Esophagus mucosa (tissue), 1 donor: Measurements from ENCODE around the gene SLC25A33. TPM values are rescaled to one million over a fixed set of nuclear protein-coding genes. Genes with fewer than 3 reads are reported as not detected.
"Not testable (repeated sequence)": the region's sequence is repeated elsewhere in the genome, so short reads cannot be mapped to it uniquely, and the experiment has no call there.

ENCODE experiments used
- ATAC-seq: fragments of 200-7000 bp; cut with Tn5 transposase; one replicate; pipeline ENCODE4 v1.9.1; 2020
- total RNA-seq: library from RNA; stranded (reverse); gene quantifications from one replicate; pipeline ENCODE4 v1.2.4, GENCODE V29; 2023
- donor health status: DM: yes; HTN: yes; CAD: no.

Gene SLC25A33
- total RNA-seq, 1 donor from 2014 or later, result 3.6 TPM

DNA sequence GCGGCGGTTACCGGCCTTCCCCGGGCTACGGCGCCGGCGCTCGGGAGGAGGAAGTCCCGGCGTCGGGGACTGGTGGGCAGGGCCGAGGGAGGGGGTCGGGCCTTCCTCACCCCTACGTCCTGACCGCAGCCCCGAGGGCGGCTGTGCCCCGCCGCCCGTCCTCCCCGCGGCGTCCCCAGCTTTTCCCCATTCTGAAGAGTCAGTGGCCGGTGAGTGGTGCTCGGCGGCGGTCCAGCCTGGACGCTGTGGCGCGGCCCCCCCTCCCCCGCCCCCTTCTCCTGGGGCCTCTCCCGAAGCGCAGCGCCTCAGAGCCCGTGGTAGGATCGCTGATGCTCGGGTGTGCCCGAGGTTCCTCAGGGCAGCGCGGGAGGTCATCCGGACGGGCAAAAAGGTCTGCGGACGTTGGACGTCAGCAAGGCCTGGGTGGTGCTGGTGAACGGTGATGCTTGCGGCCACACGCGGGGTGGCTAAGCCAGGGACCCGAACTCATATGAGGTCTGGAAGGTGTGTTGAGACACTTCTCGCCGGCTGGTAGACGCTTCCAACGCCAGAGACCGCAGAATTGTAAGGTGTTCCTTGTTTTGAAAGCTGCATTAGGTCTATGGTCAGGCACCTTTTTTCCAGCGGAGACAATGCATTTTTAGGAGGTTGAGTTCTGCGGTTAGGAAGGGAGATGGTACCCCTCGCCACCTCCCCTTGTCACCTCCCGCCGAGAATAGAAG is 725 bp downstream of the SLC25A33 start:
- peak; percentile 27 for ATAC-seq

DNA sequence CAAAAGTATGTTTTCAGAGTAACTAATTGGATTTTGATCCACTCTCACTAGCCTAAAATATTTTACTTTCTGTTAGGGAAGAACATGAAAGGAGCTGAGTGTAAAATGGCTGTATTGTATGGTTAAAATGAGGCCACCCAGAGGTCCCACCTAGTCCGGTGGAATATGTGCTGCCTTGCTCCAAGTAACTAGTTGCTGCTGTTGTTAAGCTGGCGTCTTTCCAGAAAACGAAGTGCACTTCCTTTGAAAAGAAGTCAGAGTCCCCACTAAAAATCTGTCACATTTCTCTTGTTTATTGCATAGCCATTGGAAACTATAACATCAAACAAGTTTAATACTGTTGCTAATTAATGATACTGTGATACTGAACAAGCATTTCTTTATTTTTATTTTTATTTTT is 3.2 kb downstream of the SLC25A33 start:
- ATAC-seq, result no peak

DNA sequence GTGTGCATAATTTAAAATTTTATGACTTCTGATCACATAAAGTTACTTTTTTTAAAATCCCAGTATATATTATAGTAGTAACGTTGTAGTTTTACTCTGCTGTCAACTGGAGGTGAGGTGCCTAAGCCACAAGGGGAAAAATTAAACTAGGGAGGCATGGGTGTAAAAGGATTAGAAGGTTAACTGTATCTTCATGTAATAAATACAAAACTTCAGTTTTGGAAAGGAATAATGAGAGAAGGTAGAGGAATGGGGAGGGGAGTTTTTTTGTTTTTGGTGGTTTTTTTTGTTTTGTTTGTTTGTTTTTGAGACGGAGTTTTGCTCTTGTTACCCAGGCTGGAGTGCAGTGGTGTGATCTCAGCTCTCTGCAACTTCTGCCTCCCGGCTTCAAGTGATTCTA is 5.7 kb downstream of the SLC25A33 start:
- ATAC-seq, result no peak

DNA sequence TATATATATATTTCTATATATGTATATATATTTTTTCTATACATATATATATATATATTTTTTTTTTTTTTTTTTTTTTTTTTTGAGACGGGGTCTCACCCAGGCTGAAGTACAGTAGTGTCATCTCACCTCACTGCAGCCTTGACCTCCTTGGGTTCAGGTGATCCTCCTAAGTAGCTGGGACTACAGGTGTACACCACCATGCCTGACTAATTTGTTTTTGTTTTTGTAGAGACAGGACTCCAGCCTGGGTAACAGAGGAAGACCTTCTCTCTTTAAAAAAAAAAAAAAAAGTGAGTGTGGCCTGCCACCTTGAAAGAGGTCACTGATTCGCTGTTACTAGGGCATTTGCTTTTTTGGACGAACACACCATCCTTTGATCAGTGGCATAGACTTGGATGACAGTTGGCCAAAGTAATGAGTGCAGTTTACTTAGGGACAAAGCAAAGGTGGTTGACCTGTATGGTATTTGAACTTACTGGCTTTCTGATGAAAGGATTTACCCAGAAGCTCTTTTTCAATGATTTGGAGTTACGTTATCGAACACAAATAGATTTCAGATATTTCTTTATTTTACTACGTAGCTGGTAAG is 10.8 kb downstream of the SLC25A33 start:
- no peak for ATAC-seq

DNA sequence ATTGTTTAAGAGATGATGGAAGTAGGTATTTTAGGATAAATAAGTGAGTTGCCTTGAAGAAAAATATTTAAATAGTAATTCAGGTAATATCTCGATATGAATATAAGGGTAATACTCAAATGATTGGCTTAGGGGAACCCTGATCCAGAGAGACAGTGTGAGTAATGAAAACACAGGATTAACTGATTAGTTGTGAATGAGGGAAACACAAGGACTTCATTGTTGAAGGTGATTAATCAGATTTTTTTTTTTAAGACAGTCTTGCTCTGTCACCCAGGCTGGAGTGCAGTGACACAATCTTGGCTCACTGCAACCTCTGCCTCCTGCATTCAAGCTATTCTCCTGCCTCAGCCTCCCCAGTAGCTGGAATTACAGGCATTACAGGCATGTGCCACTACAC is 12.7 kb downstream of the SLC25A33 start:
- peak; percentile 76 for ATAC-seq

DNA sequence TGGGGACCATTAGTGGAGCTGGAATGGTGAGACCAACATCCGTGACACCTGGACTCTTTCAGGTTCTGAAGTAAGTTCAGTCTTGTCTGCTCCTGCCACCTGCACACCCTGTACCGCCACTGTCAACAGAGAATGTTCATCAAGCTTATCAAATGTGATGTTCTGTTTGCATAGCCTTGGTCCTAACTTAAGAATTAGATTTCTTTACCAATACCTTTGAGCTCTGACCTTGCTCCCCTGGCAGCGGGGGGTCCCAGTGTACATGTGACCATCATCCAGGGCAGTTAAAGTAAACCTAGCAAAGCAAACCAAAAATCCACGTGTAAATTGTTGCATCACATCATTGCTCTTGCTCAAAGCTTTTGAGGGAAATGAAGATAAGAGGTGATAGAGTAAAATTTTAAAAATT is 14.5 kb downstream of the SLC25A33 start:
- ATAC-seq, result no peak

DNA sequence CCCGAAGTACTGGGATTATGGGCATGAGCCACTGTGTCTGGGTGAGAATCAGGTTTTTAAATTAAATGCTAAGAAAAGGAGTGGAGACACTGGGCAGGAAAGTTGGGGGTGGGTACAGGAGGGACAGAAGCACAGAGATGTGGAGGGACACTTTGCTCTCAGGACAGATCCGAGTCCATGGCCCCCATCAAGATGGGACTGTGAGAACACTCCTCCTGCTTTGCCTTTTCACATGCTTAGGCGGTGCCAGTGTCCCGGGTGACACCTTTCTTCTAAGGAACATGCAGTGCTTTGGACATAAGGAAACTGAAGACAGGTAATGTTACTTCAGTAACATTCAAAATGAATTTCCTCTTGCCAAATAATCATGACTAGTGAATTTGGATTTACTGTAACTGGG is 16.7 kb downstream of the SLC25A33 start:
- ATAC-seq, result peak; percentile 54

DNA sequence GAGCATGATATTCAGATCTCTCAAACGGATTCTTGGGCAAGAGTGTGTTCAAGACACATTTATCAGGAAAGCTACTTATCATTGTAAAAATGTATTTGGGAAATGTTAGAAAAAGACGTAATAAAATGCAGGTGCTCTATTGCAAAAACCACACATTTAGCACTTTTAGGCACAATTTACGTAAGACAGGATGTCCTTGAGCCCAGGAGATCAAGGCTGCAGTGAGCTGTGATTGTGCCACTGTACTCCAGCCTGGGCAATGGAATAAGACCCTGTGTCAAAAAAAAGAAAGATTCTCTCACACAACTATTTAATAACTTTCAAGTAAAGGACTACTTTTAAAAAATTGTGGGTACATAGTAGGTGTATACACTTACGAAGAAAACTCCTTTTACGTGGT is 18.4 kb downstream of the SLC25A33 start:
- ATAC-seq, result no peak

DNA sequence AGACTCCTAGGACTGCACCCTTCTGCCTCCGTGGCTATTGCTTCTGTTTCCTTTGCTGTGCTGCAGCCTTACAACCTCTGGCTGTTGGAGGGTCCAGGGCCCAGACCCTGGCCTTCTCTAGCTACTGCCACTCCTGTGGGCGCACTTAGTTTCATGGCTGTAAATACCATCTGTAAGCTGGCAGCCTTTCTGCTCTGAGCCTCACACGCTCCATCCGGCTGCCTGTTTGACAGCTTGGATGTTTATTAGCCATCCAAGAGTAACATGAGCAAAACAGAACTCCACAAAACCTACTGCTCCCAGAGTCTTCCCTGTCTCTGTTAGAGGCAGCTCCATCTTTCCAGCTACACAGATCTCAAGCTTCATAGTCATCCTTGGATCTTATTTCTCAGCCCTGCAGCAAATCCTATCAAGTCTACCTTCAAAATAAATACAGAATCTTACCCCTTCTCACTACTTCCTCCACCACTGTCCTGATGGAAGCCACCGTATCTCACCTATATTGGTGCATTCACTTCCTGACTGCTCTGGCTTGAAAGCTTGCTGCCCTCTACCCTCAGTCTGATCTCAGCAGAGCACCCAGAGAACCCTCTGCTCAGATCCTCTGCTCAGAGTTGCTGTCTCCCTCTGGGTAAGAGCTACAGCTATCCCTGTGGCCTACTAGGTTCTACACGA is 19.1 kb downstream of the SLC25A33 start:
- no peak for ATAC-seq

DNA sequence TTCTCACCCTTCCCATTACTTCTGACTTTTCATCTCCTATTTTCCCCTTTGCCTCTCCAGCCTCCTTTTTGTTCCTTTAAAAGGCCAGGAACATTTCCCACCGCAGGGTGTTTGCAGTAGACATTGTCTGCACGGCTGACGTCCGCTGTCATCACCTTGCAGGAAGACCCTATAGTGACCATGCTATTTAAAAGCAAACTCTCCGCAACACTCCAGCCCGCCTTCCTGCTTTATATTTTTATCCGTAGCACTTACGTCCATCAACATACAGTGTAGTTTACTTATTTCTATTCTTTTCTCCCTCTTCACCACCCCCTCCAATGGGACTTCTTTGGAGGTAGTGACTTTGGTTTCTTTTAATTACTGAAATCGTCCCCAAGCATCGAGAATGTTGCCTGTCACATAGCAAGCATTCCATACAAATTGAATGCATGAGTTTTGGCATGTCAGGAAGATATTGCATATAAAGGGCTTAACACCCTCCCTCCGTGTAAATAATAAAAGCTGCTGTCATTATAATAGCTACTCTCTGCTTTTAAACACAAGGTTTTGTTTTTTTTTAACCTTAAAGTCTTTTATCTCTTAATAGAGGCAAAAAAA is 19.8 kb downstream of the SLC25A33 start:
- ATAC-seq, result no peak

DNA sequence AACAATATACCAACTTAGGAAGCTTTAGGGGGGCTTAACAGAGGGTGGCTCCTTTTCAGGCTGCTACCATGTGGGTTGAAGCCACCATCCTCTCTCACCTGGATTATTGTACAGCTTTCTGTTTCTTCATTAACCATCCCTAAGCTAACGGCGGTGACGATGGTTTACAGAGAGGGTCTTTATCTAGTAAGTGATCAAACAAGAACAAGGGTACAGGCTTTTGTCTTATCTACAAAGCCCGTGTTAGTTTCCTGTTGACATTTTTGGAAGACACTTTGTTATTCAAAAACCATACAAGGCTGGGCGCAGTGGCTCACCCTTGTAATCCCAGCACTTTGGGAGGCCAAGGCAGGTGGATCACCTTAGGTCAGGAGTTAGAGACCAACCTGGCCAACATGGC is 20.4 kb downstream of the SLC25A33 start:
- no peak for ATAC-seq

DNA sequence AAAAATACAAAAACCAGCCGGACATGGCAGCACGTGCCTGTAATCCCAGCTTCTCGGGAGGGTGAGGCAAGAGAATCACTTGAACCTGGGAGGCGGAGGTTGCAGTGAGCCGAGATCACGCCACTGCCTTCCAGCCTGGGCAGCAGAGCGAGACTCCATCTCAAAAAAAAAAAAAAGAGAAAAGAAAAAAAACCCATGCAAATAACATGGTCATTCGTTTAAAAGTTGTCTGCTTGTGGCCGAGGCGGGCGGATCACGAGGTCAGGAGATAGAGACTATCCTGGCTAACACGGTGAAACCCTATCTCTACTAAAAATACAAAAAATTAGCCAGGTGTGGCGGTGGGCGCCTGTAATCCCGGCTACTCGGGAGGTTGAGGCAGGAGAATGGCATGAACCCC is 20.8 kb downstream of the SLC25A33 start:
- not testable (repeated sequence) for ATAC-seq

DNA sequence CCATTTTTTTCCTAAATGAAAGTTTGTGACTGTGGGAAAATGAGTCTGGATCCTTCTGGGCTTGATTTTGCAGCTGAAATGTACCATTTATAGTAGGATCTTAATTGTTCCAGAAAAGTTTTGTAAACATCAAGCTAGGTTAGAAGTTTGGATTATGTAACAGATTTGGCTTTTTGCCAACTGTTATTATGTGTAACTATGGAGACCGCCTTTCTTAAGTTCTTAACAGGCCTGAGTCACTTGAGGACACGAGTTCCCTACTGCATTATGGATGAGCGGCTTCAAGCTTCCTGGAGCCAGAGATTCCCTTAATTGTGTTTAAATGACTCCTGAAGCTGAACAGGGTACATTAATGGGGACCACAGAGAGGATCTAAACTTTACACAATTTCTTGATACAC is 22.2 kb downstream of the SLC25A33 start:
- peak; percentile 95 for ATAC-seq

DNA sequence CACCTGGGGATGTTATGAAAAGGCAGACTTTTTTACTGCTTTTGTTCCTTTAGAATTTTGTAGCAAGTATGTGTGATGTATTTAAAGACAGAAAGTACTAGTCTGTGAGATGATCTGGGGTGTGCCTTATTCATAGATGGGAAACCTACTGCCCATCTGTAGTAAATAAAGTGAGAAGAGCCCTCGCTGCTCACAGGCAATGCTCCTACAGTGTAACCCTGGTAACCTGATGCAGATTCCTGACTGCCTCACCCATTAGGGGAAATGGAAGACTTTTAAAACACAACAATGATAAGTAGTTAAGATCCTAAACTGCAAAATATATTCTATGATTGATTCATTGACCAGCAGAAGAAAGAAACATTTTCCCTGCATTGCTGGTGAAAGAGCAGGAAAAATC is 30.0 kb downstream of the SLC25A33 start:
- ATAC-seq, result no peak

DNA sequence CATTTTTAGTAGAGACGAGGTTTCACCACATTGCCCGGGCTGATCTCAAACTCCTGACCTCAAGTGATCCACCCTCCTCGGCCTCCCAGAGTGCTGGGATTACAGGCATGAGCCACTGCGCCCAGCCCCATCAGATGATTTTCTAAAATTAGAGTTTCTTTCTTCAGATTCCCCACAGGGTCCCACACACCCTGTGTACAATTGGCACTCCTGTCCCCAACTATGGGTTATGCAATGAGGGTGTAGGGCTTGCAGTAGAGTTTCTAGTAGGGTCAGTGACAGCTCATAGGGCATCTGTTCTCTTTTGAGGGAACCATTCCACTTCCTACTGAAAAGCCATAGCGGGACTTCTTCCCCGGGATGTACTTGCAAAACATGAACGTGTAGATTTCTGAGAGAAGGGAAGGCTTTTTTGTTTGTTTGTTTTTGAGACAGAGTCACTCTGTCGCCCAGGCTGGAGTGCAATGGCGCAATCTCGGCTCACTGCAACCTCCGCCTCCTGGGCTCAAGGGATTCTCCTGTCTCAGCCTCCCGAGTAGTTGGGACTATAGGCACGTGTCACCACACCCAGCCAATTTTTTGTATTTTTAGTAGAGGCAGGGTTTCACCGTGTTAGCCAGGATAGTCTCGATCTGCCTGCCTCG is 31.7 kb downstream of the SLC25A33 start:
- ATAC-seq, result not testable (repeated sequence)

DNA sequence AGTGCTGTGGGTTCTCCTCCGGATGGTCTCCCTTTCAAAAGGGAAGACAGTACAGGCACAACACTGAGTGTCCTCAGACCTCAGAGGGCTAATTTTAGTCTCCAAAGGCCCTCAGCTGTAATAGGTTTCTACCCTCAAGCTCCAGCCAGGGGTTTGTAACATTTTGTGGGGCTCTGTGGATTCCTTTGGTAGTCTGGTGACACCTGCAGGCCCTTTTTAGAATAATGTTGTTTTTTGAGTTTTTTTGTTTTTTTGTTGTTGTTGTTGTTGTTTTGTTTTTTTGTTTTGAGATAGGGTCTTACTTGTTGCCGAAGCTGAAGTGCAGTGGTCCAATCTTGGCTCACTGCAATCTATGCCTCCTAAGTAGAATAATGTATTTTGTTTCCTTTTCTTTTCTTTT is 34.5 kb downstream of the SLC25A33 start:
- no peak for ATAC-seq

DNA sequence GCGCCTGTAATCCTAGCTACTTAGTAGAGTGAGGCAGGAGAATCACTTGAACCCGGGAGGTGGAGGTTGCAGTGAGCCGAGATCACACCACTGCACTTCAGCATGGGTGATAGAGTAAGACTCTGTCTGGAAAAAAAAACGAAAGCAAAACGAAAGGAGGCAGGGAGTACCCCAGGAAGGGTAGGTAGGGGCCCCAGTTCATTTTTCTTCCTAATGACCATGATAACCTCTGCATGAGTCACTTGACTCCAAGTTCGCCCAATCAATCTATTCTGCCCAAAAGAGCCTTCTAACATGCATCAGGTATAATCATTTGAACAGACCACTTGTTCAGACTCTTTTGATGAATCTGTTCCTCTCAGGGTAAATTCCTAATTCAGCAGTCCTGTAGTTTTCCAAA is 36.2 kb downstream of the SLC25A33 start:
- no peak for ATAC-seq

DNA sequence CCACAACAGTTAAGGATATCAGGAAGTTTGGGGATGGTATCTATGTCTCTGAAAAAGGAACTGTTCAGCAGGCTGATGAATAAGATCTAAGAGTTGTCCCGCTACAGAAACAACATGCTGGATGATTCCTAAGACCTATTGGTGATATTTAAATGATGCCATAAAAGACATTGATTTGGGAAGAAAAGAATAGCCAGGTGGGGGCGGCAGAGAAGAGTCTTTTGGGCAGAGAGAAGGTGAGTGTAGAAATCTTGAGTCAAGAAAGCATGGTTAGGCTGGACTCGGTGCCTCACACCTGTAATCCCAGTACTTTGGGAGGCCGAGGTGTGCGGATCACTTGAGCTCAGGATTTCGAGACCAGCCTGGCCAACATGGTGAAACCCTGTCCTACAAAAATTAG is 37.6 kb downstream of the SLC25A33 start:
- no peak for ATAC-seq

DNA sequence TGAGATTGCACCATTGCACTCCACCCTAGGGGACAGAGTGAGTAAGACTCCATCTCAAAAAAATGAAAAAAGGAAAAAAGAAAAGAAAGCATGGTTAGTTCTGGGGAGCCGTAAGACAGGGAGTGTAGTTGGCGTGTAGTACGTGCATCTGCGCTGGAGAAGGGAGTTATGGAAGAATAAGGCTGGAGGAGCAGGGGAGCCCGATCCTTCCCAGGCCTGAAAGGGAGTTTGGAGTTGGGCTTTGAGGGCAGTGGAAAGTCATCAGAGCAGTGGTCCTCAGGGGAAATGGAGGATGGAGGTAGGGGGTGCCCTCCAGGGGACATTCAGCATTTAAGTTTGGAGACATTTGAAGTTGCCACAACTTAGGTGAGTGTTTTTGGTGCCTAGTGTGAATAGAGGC is 38.2 kb downstream of the SLC25A33 start:
- ATAC-seq, result no peak

DNA sequence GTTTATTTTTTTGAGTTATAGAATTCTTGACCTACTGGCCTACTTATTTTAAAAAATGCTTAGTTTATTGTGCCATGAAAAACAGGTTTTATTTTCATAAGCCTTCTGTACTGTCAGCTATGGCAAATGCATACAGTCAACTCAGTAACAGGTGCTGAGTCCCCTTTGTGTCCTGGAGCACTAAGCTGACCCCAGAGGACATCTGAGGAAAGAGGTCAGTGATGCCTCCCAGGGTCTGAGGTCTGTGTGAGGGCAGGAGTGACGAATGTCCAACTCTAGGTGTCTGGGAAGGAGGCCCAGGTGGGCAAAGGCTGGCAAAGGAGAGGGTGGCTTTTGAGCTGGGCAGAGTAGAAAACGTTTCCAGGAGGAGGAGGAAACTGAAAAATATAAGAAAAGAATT is 41.7 kb downstream of the SLC25A33 start:
- ATAC-seq, result no peak

DNA sequence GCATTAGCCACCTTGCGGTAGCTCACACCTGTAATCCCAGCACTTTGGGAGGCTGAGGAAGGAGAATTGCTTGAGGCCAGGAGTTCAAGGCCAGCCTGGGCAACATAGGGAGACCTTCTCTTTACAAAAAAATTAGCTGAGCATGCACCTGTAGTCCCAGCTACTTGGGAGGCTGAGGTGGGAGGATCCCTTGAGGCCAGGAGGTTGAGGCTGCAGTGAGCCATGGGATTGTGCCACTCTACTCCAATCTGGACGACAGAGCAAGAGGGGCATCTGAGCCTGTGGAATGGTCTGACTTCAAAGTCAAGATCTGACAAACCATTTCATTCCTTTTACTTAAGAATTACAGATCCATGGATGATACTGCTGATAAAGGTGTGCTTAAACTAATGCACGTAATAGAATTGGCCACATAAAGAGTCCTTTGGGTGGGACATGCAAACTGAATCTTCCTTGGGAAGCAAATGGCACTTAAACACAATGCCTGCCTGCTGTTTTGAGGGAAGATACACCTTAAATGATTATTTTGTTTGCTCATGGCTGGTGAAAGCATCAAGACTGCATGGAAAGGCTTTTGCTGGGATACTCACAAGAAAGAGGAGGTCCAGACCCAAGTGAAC is 47.0 kb downstream of the SLC25A33 start:
- no peak for ATAC-seq

DNA sequence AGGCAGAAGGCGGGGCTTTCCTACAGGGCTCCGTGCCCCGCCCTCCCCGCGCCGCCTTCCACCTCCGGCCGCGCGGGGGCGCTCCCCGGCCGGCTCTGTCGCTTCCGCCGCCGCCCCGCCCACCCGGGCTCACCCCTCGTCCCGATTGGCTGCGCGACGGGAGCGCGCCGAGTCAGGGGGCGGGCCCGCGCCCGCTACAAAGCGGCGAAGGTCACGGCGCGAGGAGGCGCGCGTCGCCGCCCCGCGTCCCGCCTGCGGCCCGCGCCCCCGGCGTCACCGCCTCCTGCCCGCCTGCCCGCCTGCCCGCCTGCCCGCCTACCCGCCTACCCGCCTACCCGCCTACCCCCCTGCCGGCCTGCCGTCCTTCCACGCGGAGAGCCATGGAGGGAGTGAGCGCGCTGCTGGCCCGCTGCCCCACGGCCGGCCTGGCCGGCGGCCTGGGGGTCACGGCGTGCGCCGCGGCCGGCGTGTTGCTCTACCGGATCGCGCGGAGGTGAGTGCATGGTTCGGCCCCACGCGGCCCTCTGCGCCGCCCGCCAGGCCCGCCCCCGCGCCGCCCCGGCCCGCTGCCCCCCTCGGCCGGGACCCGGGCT is 49.4 kb downstream of the SLC25A33 start, which contains the start of gene TMEM201:
Gene TMEM201 (plus strand): TSS at position 361 of the 593 bp plus-strand sequence. CDS start 20 bp downstream, at position 381.
- ATAC-seq, result peak; percentile 94
